ACHN (cell line): ENCODE results near the gene PLD5.
A peak's percentile ranks its signal among the peaks of the same experiment; 100 is the strongest.
"Not testable (repeated sequence)": the region's sequence is repeated elsewhere in the genome, so short reads cannot be mapped to it uniquely, and the experiment has no call there.

Source experiments
- DNase-seq: peaks from one replicate; pipeline ENCODE4 v3.0.0-alpha.2; 2015
- in situ Hi-C: cut with HindIII; loops from 2 replicates; pipeline ENCODE4 v1.10.0; 2017; ENCODE audit warnings: low sequenced_read_pairs, low pct_ligation_motif_present, low pct_unique_long_range_greater_than_20kb

PLD5 gene

DNA sequence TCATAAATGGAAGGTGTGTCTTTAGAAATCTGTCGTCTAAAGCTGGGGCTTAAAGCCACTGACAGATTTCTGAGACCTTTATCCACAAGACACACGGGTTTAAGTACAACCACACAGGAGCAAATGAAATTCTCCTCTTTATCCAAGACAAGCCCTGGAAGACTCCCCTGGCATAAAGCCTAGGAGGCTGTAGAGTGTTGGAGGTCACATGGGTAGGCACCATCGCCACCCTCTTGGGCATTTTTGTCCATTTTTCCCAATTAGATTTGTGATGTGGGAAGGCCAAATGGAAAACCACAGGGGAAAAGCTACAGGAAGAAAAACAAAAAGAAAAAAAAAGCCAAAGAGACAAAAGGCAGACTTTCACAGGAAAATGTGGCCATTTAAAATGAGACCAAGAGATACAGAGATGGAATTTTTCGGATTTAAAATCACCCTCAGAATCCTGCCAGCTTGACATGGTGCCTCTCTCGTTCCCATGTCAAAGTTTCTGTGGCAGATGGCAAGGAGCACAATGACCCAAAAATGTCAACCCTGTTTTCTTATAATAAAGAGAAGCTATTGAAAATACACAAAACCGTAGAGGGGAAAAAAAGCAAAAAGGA, 91.9 kb downstream of the PLD5 start:
- no peak for DNase-seq
- in situ Hi-C loops, result no loop called here

DNA sequence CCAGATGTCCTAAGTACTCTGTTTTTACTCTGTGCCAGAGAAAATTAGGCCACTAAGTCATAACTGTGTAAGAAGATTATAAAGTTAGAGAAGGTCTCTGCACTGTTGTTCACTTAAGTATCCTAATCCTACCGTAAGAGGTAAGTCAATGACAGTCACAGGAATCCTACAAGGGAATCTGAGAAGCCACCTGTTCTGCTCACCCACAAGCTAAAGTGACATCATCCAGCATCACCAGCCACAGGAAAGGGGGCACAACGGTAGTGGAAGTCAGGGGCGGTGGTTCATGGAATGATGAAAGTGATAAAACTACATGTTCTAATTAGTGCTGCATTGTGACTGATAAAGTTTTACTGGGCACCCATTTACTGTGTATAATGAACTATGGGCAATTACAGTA, 92.7 kb downstream of the PLD5 start:
- in situ Hi-C loops, result no loop called here

DNA sequence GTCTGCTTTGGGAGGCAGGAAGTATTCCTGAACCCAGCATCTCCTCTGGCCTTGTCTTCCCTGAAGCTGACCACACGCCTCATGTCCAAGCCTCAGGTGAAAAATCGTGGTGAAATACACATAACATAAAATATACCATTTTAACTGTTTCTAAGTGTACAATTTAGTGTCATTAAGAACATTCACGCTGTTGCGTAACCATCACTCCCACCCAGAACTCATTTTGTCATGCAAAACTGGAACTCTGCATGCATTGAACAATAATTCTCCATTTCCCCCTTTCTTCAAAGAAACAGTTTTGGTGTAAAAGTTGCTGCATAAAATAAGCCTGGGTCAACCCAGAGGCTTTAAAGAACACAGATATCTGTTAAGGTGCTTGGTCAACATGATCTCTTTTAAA, 93.5 kb downstream of the PLD5 start:
- DNase-seq, result no peak
- in situ Hi-C loops, result no loop called here

More for the DNA sequence above, 92.7 kb downstream of the PLD5 start:
- no peak for DNase-seq

DNA sequence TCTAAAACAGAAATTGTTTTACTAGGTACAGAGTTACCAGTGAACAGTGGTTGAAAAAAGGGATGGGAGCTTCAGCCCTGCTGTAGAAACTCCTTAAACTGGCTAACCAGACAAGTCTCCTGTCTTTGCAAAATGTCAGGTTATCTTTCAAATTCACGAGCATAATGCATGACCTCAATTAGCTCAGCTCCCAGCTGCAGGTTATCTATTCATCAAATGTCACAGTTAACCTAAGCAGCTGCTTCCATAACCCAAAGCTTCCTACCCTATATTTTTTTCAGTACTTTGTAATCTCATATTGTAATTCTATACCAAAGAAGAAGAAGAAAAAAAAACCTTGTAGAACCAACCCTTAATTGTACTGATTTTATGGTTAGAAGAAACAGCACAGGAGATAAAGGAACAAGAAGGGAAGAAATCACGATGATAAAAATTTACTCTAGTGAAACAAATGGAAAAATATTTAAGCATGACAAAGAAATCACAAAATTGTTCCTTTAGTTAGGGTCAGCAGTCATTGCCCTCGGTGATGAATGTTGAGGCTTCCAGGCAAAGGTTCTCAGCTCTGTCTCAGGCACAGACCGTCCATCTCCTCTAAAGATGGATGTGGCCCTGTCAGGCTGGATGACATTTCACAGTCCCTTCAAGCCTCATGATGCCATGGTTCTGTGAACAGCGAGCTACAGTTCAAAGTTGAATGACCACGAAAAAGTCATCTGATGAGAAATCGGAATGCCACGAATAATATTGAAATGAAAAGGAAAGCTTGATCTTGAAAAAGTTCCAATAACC, 95.9 kb downstream of the PLD5 start:
- in situ Hi-C loops, result no loop called here
- no peak for DNase-seq

DNA sequence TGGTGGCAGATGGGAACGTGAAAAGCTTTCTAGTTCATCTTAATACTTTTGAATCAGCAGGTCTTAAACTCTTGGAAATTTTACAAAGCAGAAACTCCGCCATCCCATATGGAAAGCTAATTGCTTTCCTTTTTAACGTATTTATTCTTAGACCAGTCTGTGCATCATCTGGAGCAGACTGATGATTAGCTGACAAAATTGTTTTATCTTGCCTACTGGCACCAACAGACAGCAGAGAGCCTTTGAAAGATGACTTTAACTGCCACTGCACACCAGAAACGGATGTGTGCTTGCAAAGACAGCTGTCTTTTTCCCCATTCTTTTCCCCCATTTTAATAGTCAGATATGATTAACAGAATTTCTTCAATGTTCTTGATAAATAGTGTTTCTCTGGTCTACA, 97.0 kb downstream of the PLD5 start:
- no peak for DNase-seq
- in situ Hi-C loops, result no loop called here

DNA sequence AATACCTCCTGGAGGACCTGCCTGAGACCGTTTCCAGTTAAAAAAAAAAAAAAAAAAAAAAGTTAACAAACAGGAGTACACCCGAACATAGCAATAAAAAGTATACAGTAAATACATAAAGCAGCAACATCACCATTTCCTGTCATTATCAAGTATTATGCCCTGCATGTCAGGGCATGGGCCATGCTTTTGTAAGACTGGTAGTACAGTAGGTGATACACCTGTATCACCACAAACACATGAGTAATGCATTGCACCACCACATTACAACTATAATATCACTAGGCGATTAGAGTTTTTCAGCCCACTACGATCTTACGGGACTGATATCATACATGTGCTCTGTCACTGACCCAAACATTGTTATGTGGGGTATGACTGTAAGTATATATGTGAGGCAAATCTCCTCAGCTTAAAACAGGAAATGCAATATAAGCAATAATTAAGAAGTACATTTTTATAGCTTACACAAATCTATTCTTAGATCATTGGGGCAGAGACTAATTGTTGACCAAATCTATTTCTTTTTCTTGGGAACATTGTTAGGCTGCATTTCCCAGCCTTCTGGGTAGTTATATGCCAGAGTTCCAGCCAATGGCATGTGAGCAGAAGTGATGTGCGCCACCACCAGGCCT, 98.1 kb downstream of the PLD5 start:
- in situ Hi-C loops, result no loop called here
- no peak for DNase-seq

DNA sequence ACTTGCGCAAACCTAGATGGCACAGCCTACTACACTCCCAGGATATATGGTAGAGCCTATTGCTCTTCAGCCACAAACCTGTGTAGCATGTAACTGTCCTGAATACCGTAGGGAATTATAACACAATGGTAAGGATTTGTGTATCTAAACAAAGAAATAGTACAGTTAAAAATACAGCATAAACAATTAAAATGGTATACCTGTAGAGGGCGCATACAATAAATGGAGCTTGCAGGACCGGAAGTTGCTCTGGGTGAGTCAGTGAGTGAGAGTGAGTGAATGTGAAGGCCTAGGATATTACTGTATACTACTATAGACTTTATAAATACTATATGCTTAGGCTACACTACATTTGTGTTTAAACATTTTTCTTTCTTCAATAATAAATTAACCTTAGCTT, 99.3 kb downstream of the PLD5 start:
- in situ Hi-C loops, result no loop called here
- DNase-seq, result peak; percentile 43

DNA sequence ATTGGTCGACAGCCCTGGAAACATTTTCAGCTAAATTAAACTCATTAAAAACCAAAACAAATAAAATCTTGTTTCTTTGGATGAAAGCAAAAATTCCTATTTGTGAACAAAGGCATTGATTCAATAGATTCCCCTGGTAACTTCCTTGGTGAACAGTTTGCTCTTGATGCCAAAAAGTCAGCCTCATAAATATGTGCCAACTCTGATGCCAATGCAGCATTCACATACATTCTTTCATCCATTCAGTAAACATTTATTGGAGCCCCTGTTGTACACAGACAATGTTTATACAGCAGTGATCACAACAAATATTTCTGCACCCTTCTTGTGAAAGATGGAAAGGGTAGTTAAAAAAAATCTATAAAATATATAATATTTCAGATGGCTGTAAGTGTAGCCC, 107.8 kb downstream of the PLD5 start:
- no peak for DNase-seq
- in situ Hi-C loops, result no loop called here

DNA sequence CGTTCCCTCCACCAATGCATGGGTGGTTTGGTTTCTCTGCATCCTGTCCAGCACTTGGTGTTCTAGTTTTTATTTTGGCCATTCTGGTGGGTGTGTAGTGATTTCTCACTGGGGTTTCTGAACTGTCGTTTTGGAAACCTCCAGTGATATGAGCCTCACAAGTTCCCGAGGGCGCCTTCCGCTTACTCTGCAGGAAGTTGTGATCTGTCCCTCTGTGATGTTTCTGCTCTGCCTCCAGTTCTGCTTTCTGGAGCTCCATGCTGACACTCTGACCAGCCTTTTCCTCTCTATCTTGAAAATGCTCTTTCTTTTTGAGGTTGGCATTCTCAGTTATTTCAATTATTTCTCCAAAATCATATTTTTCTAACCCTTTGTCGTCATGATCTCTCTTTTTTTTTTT, 111.6 kb downstream of the PLD5 start:
- in situ Hi-C loops, result no loop called here
- no peak for DNase-seq

DNA sequence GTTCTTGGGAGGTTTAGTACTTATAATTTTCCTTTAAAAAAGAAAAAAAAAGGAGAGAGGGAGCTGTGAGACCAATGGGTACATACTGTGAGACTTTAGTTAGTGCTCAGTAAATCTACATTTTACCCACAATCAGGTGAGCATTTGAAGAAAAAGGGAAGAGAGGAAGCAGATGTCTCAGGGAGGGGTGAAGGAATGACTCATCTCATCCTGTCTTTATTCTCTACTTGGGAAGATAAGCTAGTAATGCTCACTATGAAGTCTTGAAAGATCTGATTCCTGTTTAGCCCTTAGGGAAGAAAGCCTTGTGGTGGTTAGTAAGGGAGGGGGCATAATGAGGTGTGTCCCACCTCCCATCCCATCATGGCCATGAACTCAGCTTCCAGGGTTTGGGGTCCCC, 112.6 kb downstream of the PLD5 start:
- DNase-seq, result no peak
- in situ Hi-C loops, result no loop called here

DNA sequence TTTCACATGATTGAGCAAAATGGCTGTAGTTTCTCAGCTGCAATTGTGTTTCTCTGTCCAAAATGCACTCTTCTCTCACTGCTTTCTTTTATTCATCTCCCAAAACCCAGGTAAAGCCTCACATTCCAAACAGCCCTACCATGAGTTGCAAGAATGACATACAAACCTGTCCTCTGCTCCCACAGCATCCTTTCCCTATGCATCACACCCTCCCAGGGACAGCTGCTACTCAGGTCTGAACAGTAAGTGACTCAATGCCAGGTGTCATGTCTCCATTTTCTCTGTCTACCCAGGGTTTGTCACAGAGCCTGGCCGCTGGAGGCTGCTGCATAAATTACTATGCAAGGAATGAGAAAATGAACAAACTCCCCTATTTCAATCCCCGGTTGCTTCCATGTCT, 118.5 kb downstream of the PLD5 start:
- DNase-seq, result no peak
- in situ Hi-C loops, result no loop called here

DNA sequence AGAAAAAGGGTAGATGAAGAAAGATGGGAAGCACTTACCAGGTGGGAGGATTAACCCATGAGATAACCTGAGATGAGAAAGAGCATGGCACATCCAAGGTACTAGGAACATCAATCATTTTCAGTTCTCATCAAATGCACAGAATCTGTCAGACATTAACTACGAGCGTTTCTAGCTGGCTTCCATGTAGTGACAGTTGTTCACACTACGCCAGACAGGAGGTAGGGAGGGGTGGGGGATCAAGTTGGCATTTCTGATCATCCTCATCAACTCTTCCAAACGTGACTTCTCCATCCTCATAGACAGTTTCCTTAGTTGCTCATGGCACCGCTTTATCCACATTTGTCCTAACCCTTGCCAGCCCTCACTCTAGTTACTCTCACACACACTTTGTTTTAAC, 120.2 kb downstream of the PLD5 start:
- DNase-seq, result no peak
- in situ Hi-C loops, result no loop called here

DNA sequence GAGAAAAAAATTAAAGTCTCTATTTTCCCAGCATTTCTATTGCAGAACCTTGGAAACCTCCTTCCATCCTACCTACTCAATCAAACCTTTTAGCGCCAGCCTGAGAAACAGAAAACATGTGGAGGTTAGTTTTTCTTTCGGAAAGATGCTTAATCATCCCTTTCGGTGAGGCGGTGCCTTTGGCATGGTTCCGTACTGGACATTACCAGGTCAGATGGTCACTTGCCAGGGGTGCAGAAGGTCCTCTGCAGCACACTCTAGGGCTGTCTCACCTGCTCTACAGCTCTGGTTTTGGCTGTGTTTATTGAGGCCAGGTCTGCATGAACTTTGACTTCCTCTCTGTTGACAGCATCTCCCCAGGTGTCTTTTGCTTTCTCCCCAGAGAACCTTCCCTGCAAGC, 121.5 kb downstream of the PLD5 start:
- DNase-seq, result no peak
- in situ Hi-C loops, result no loop called here

DNA sequence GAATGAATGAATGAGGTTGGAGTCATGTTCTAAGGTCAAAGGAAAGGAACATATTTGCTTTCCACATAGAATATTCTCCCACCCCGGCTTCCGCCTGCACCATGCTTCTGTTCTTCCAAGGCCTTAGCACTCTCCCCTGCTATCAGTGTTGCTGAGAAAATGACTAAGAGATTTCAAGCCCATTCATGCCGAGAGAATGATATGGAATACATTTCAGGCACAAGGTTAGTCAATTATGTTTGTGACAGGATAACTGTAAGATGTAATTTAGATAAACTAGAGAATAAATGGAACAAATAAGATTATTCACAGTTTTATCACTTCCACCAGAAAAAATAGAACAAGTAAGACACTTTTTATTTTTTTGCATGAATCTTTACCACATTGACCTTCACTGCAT, 122.6 kb downstream of the PLD5 start:
- DNase-seq, result no peak
- in situ Hi-C loops, result no loop called here

DNA sequence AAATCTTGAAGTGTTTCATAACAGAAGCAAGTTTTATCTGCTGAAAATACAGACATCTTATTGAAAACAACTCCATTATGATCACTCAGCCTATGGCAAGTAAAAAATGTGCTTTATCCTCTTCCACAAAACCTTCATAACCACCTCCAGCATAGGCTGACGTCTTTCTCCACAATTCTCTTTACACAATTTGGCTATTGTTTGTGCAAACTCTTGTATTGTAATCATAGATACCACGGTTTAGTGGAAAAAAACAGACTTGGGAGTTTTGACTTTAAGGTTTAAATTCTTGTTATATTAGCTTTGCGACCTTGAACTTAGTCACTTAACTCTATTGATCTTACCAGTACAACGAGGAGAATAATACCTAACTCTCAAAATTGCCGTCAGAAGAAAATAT, 126.1 kb downstream of the PLD5 start:
- DNase-seq, result no peak

DNA sequence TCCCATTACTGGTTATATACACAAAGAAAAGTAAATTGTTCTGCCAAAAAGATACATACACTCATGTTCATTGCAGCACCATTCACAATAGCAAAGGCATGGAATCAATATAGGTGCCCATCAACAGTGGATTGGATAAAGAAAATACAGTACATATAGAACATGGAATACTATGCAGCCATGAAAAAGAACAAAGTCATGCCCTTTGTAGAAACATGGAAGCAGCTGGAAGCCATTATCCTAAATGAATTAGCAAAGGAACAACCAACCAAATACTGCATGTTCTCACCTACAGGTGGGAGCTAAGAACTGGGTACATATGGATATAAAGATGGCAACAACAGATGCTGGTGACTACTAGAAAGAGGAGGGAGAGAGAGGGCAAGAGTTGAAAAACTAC, 132.6 kb downstream of the PLD5 start:
- DNase-seq, result no peak
- in situ Hi-C loops, result no loop called here

More for the DNA sequence above, 126.1 kb downstream of the PLD5 start:
- in situ Hi-C loops, result no loop called here

DNA sequence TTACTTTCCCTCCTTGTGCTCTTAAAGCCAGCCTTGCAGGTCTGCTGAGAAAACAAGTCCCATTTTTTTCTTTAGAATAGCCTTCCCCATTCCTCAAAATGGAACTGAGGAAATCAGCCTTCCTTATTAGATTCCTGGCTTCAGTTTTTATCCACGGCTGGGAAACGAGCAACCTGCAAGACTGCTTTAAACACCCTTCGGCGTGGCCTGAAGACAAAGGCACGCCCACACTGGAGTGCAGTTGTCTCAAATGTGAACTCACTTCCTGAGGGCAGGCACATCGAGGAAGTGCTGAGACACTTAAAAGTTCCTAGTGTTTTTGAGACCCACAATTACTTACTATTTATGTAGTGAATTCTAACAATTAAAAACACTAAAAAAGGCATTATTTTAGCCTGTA, 148.4 kb downstream of the PLD5 start:
- DNase-seq, in situ Hi-C loops: not testable (repeated sequence)

DNA sequence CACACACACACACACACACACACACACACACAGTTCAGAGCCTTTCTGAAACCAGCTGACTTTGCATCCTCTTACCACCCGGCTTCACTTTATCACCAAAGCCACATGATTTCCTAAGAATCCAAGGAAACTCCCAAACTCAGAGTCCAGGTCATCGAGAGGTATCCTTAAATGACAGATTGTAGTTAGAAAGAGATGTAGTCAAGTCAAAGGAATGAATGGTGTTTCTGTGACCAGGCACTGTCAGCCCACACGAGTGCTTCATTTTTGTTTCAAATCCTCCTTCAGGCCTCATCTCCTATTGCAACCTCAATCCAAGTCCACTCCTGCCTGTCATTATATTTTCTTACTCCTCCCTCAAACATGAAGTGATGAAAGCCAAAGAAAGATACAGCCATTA, 174.1 kb downstream of the PLD5 start:
- DNase-seq, in situ Hi-C loops: not testable (repeated sequence)

DNA sequence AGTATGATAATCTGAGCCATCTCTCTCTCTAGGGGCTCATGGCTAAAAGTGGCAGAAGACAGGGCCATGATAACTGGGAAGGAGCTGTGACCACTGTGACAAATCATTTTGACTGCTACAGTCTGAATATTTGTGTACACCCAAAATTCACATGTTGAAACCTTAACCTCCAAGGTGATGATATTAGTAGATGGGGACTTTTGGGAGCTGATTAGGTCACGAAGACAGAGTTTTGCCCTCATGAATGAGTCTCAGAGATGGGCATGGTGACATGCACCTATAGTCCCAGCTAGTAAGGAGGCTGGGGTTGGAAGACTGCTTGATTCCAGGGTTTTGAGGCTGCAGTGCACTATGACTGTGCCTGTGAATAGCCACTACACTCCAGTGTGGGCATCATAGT, 174.9 kb downstream of the PLD5 start:
- in situ Hi-C loops, result no loop called here
- DNase-seq, result no peak

DNA sequence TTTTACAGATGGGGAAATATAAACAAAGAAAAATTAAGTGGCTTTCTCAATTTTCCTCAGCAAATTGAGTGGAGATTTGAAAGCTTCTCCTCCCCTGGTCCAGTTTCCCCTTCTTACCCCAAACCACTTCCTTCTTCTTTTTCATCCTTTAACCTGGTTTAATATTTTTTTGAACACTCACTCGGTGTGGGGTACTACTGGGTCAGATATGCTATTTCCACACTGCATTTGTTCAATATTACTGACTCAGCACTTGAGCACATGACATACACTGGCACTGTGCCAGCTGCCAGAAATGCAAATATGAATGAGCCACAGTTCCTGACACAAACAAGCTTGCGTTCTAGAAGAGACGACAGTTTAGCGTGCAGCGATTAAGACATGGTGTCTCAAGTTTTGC, 193.6 kb downstream of the PLD5 start:
- in situ Hi-C loops, DNase-seq: not testable (repeated sequence)
